ENCODE measurements around the gene CCR1.
A peak's percentile ranks its signal among the peaks of the same experiment; 100 is the strongest.
"Not testable (repeated sequence)": the region's sequence is repeated elsewhere in the genome, so short reads cannot be mapped to it uniquely, and the experiment has no call there.

CCR1 gene

GRCh38 chr3:46214751-46215352 is 6.7 kb upstream of the CCR1 start:
- peak; percentile 32 for TF ChIP-seq CTCF (IDR thresholded peaks at IDR 0.05; ENCODE audit: low read depth, low read length, missing control alignments)
- H3K4me3 ChIP-seq (replicated peaks; ENCODE audit: low read depth, low read length), result no peak overlapping the region
- no peak for DNase-seq (ENCODE audit: extremely low read depth, low read depth)

- DNase-seq (ENCODE audit: extremely low read depth, low read depth), result no peak
- no peak for TF ChIP-seq CTCF (IDR thresholded peaks at IDR 0.05; ENCODE audit: low read depth, low read length, missing control alignments)
- no peak overlapping the region for H3K4me3 ChIP-seq (replicated peaks; ENCODE audit: low read depth, low read length)
These were observed 5.1 kb upstream of the CCR1 start for GRCh38 chr3:46213201-46213600.

DNA sequence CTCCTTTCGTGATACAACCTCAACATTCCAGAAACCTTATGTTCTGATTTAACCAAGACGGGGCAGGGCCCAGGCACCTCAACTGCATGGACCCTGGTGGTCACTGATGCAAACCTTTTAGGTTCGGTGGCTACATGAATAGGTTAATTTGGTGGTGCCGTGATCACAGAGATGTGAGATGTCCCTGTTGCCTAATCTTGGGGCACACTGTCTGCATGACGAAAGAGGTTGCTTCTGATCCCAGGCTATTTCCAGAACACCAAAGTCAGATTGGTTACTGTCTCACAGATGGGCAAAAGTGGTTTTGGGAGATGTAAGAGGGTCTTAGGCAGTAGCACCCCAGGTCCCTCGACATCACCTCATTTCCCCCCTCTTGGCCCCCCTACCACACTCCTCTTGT is 4.0 kb upstream of the CCR1 start:
- TF ChIP-seq CTCF (IDR thresholded peaks at IDR 0.05; ENCODE audit: low read depth, low read length, missing control alignments), result no peak
- no peak for DNase-seq (ENCODE audit: extremely low read depth, low read depth)
- H3K4me3 ChIP-seq (replicated peaks; ENCODE audit: low read depth, low read length), result no peak overlapping the region

- H3K4me3 ChIP-seq (replicated peaks; ENCODE audit: low read depth, low read length), result no peak overlapping the region
- TF ChIP-seq CTCF (IDR thresholded peaks at IDR 0.05; ENCODE audit: low read depth, low read length, missing control alignments), result no peak
- DNase-seq (ENCODE audit: extremely low read depth, low read depth), result no peak
These were observed 1.8 kb upstream of the CCR1 start for GRCh38 chr3:46209746-46210470.

- no peak overlapping the region for H3K4me3 ChIP-seq (replicated peaks; ENCODE audit: low read depth, low read length)
- no peak for TF ChIP-seq CTCF (IDR thresholded peaks at IDR 0.05; ENCODE audit: low read depth, low read length, missing control alignments)
- no peak for DNase-seq (ENCODE audit: extremely low read depth, low read depth)
These were observed 940 bp upstream of the CCR1 start for GRCh38 chr3:46209053-46209452.

DNA sequence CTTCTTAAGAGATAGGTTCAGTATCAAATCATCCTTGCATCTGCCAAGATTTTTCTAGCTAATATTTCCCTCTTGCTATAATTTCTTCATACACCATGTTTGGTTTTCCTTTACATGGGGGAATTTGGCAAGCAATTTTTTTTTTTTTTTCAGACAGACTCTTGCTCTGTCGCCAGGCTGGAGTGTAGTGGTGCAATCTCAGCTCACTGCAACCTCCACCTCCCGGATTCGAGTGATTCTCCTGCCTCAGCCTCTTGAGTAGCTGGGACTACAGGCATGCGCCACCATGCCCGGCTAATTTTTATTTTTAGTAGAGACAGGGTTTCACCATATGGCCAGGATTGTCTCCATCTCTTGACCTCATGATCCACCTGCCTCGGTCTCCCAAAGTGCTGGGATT is 599 bp downstream of the CCR1 start:
- not testable (repeated sequence) for DNase-seq (ENCODE audit: extremely low read depth, low read depth); H3K4me3 ChIP-seq (replicated peaks; ENCODE audit: low read depth, low read length)

DNA sequence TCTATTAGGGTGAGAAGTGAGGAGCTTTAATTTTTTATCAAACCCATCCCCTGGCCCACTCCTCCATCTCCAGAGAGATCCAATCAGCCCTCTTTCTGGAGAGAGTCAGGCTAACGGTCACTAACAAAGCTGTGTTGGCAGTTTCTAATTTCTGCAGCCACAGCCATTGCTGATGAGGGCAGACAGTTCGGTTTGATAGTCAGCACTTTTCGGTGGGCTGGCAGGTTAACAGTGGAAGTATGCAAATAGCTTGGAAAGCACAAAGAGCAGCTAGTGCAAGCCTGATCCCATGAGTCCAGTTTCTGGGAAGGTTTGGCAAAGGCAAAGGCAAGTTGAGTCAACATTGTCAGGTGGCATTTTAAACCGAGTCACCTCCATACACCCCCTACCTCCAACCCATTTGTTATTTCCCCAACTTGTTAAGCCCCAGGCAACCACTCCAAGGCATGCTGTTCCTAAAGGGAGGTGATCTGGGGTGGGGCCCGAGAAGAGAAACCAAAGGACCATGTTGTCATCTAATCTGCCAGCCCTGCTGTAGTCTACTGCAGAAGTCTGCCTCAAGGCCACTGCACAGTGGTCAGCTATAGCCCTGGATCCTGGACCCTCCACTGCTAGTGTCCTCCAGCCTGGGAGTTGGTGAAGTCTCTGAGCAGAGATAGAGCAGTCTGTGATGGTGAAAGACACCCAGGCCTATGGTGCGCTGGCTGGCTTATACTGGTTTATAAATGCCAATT is 1.7 kb downstream of the CCR1 start:
- no peak for DNase-seq (ENCODE audit: extremely low read depth, low read depth)
- H3K4me3 ChIP-seq (replicated peaks; ENCODE audit: low read depth, low read length), result no peak overlapping the region
- no peak for TF ChIP-seq CTCF (IDR thresholded peaks at IDR 0.05; ENCODE audit: low read depth, low read length, missing control alignments)
